ENCODE measurements around the gene SPPL2B.
A peak's percentile ranks its signal among the peaks of the same experiment; 100 is the strongest.

Gene SPPL2B

GRCh38 chr19:2324220-2324948 is 4.1 kb upstream of the SPPL2B start:
- no peak for DNase-seq

- no peak for DNase-seq
Measured at GRCh38 chr19:2325281-2326046, 3.0 kb upstream of the SPPL2B start.

- no peak for DNase-seq
Measured at GRCh38 chr19:2326699-2327360, 1.7 kb upstream of the SPPL2B start.

- DNase-seq: peak; percentile 65
Measured at GRCh38 chr19:2327773-2328400, 597 bp upstream of the SPPL2B start.

GRCh38 chr19:2329149-2329478 is 630 bp downstream of the SPPL2B start:
- no peak for DNase-seq

GRCh38 chr19:2329501-2329916 is 1.0 kb downstream of the SPPL2B start:
- no peak for DNase-seq

- DNase-seq: no peak
Measured at GRCh38 chr19:2330255-2330631, 1.8 kb downstream of the SPPL2B start.

- DNase-seq: no peak
Measured at GRCh38 chr19:2330632-2331284, 2.3 kb downstream of the SPPL2B start.

GRCh38 chr19:2331601-2332246 is 3.2 kb downstream of the SPPL2B start:
- DNase-seq: no peak

- DNase-seq: no peak
Measured at GRCh38 chr19:2332341-2333026, 4.0 kb downstream of the SPPL2B start.

GRCh38 chr19:2333027-2333806 is 4.7 kb downstream of the SPPL2B start:
- no peak for DNase-seq

- DNase-seq: no peak
Measured at GRCh38 chr19:2333807-2334211, 5.3 kb downstream of the SPPL2B start.

- DNase-seq: no peak
Measured at GRCh38 chr19:2334426-2334825, 5.9 kb downstream of the SPPL2B start.

GRCh38 chr19:2334986-2335846 is 6.7 kb downstream of the SPPL2B start:
- DNase-seq: no peak

GRCh38 chr19:2335848-2336247 is 7.4 kb downstream of the SPPL2B start:
- no peak for DNase-seq

- no peak for DNase-seq
Measured at GRCh38 chr19:2336528-2337328, 8.2 kb downstream of the SPPL2B start.

- no peak for DNase-seq
Measured at GRCh38 chr19:2337329-2337707, 8.8 kb downstream of the SPPL2B start.

GRCh38 chr19:2338055-2338615 is 9.7 kb downstream of the SPPL2B start:
- no peak for DNase-seq

All from NCI-H1417 treated with DMSO at 0.1 percent for 48 hours (cell line).